HepG2 (cell line): ENCODE measurements around the gene SMIM1. TPM values are rescaled to one million over a fixed set of nuclear protein-coding genes. Genes with fewer than 3 reads are reported as not detected.

ENCODE experiments used
- ATAC-seq: fragments of 200-7000 bp; cut with Tn5 transposase; 3 replicates; pipeline ENCODE4 v1.9.1; 2020; ENCODE audit warnings: mild to moderate bottlenecking, moderate library complexity
- BruUV-seq: library from RNA; stranded (reverse); fragments of 400-500 nt; replicated peaks from 2 replicates; lab custom pipeline; 2021; lab: Mats Ljungman, UMichigan
- CTCF ChIA-PET: fragments of 300-600 bp; formaldehyde crosslinking; extraction: SDS; loops from one replicate; lab custom pipeline; 2021; ENCODE audit warnings: low total read pairs, inconsistent platforms, low intra/inter-chr PET ratio; lab: Yijun Ruan, JAX
- POLR2A ChIA-PET: fragments of 350-600 bp; sonication (Branson Sonifier 250); formaldehyde crosslinking; loops from one replicate; lab custom pipeline; 2020; ENCODE audit warnings: antibody characterized with exemption, inconsistent platforms; lab: Yijun Ruan, JAX
- DNase-seq: peaks from one replicate; pipeline ENCODE4 v3.0.0-alpha.2; 2015; ENCODE audit warnings: low spot score
- FAIRE-seq: peaks from 3 replicates; lab custom pipeline; 2011; peaks lifted over from hg19 to GRCh38; lab: Jason Lieb, UNC
- H2AFZ ChIP-seq: one replicate; pipeline ENCODE4 v1.6.1; 2011; ENCODE audit warnings: low read length, inconsistent platforms
- H3K27ac ChIP-seq: fragments of 300-600 bp; 3 replicates; pipeline ENCODE4 v1.8.0; 2011; ENCODE audit warnings: mixed run types, mild to moderate bottlenecking, mixed read lengths, low read length, inconsistent platforms; ENCODE audit not compliant: insufficient read depth; ENCODE audit errors: extremely low read length
- H3K27me3 ChIP-seq, 2 experiments: fragments of 200-600 bp in 1 of 2; 2 replicates in 1 of 2; 3 replicates in 1 of 2; pipeline versions ENCODE4 v1.6.0 to v1.8.0; 2011; ENCODE audit warnings: low read length in 2 of 2, mild to moderate bottlenecking in 2 of 2, moderate library complexity in 2 of 2, inconsistent platforms in 1 of 2; ENCODE audit not compliant: insufficient read depth in 2 of 2, control insufficient read depth in 1 of 2
- H3K36me3 ChIP-seq, 2 experiments: fragments of 200-600 bp in 1 of 2; replicated peaks in 1 of 2; 2 replicates in 1 of 2; 3 replicates in 1 of 2; pipeline versions ENCODE4 v1.5.1 to v1.8.0; 2011; ENCODE audit warnings: low read length in 2 of 2, inconsistent platforms in 1 of 2; ENCODE audit not compliant: insufficient read depth in 2 of 2, control insufficient read depth in 1 of 2
- H3K4me1 ChIP-seq: 2 replicates; pipeline ENCODE4 v1.5.1; 2012; ENCODE audit warnings: low read length, inconsistent platforms; ENCODE audit not compliant: insufficient read depth
- H3K4me2 ChIP-seq: 2 replicates; pipeline ENCODE4 v1.6.0; 2011; ENCODE audit warnings: low read depth, low read length, inconsistent platforms
- H3K4me3 ChIP-seq, 3 experiments: fragments of 200-600 bp in 1 of 3; sonication (generic), shearing (Covaris generic) in 1 of 3; replicated peaks in 1 of 3; 2 replicates each; pipeline ENCODE4 v1.5.1; 2011 to 2016; ENCODE audit warnings: low read length in 3 of 3, inconsistent platforms in 2 of 3, low read depth in 2 of 3, mild to moderate bottlenecking in 2 of 3, control low read depth in 1 of 3, mixed read lengths in 1 of 3; ENCODE audit not compliant: insufficient read depth in 1 of 3
- H3K79me2 ChIP-seq: one replicate; pipeline ENCODE4 v1.6.1; 2011; ENCODE audit warnings: low read length, inconsistent platforms; ENCODE audit not compliant: insufficient read depth
- H3K9ac ChIP-seq: 2 replicates; pipeline ENCODE4 v1.6.0; 2011; ENCODE audit warnings: mild to moderate bottlenecking, low read depth, low read length, inconsistent platforms; ENCODE audit not compliant: insufficient read depth
- H3K9me3 ChIP-seq: 2 replicates; pipeline ENCODE4 v1.5.1; 2012; ENCODE audit warnings: mild to moderate bottlenecking, low read length
- H4K20me1 ChIP-seq: 2 replicates; pipeline ENCODE4 v1.6.0; 2011; ENCODE audit warnings: inconsistent platforms, mild to moderate bottlenecking, low read length, moderate library complexity; ENCODE audit not compliant: insufficient read depth
- CBX2 ChIP-seq, 2 experiments: fragments of 200-600 bp in 1 of 2; sonication (generic); formaldehyde crosslinking in 1 of 2; IDR thresholded peaks; 2 replicates each; pipeline versions ENCODE4 v1.7.0 to v1.8.1; 2018 to 2022; ENCODE audit warnings: low read depth in 2 of 2, low read length in 1 of 2, mild to moderate bottlenecking in 1 of 2, missing genetic modification reagents in 1 of 2
- KLF6 ChIP-seq: IDR thresholded peaks from 2 replicates; pipeline ENCODE4 v1.8.0; 2016; ENCODE audit warnings: missing biosample characterization, missing genetic modification reagents
- MYPOP ChIP-seq: sonication (generic); formaldehyde crosslinking; IDR thresholded peaks from 2 replicates; pipeline ENCODE4 v1.8.1; 2023; ENCODE audit warnings: mild to moderate bottlenecking, moderate library complexity, missing genetic modification reagents
- NCOA5 ChIP-seq: sonication (generic); formaldehyde crosslinking; IDR thresholded peaks from 2 replicates; pipeline ENCODE4 v1.4.0; 2020; ENCODE audit warnings: missing genetic modification reagents
- NFIC ChIP-seq: IDR thresholded peaks from 2 replicates; pipeline ENCODE4 v1.6.1; 2012; ENCODE audit warnings: mild to moderate bottlenecking, low read length, inconsistent platforms
- NR2F1 ChIP-seq, 2 experiments: fragments of 450-650 bp in 1 of 2; formaldehyde crosslinking in 1 of 2; IDR thresholded peaks; 2 replicates each; pipeline versions ENCODE4 v1.5.0 to v1.6.1; 2016 to 2020; ENCODE audit warnings: mild to moderate bottlenecking in 1 of 2, missing compliant biosample characterization in 1 of 2, missing genetic modification reagents in 1 of 2, moderate library complexity in 1 of 2
- RBFOX2 ChIP-seq: fragments of 200-400 bp; formaldehyde crosslinking; IDR thresholded peaks from 2 replicates; pipeline ENCODE4 v1.6.1; 2017; ENCODE audit warnings: low read depth, mild to moderate bottlenecking, low read length
- RCOR2 ChIP-seq: IDR thresholded peaks from 2 replicates; pipeline ENCODE4 v1.6.1; 2016; ENCODE audit warnings: missing biosample characterization, missing genetic modification reagents
- ZMYM4 ChIP-seq: sonication (generic); formaldehyde crosslinking; IDR thresholded peaks from 2 replicates; pipeline ENCODE4 v1.8.1; 2023; ENCODE audit warnings: mild to moderate bottlenecking, missing genetic modification reagents
- ZNF180 ChIP-seq: sonication (generic); formaldehyde crosslinking; IDR thresholded peaks from 2 replicates; pipeline ENCODE4 v1.4.0; 2020; ENCODE audit warnings: low read depth, missing genetic modification reagents, borderline replicate concordance
- ZNF333 ChIP-seq: sonication (generic); formaldehyde crosslinking; IDR thresholded peaks from 2 replicates; pipeline ENCODE4 v1.4.0; 2020; ENCODE audit warnings: mild to moderate bottlenecking, missing genetic modification reagents, borderline replicate concordance
- ZNF556 ChIP-seq: sonication (generic); formaldehyde crosslinking; IDR thresholded peaks from 2 replicates; pipeline ENCODE4 v1.4.0; 2020; ENCODE audit warnings: mild to moderate bottlenecking, missing genetic modification reagents, borderline replicate concordance
- ZSCAN5A ChIP-seq: sonication (generic); formaldehyde crosslinking; IDR thresholded peaks from 2 replicates; pipeline ENCODE4 v1.8.0; 2022; ENCODE audit warnings: mild to moderate bottlenecking, missing genetic modification reagents, borderline replicate concordance
- WGBS: methylation state at CpG from one replicate; pipeline ENCODE4 v1.1.6; 2017; ENCODE audit warnings: low lambda C conversion rate; 5-methylcytosine and 5-hydroxymethylcytosine counted together
- in situ Hi-C: cut with HindIII; loops from 2 replicates; pipeline ENCODE4 v1.10.0; 2017; ENCODE audit warnings: low pct_unique_long_range_greater_than_20kb; ENCODE audit not compliant: extremely low pct_ligation_motif_present
- intact Hi-C: fragments of 100-400 bp; cut with micrococcal nuclease; formaldehyde crosslinking; loops from one replicate; pipeline ENCODE4 v1.10.0; 2022; ENCODE audit not compliant: unreplicated experiment
- polyA plus RNA-seq, 8 experiments: library from polyadenylated mRNA; depleted of rRNA in 3 of 8; stranded (reverse) in 7 of 8; unstranded in 1 of 8; fragments of >200 nt; fragmentation: Illumina TruSeq in 4 of 8; extraction: Trizol in 4 of 8; gene quantifications; 2 replicates each; pipeline versions ENCODE4 v1.2.1 to v1.2.3, GENCODE V29; 2011 to 2016; ENCODE audit warnings: low read depth in 4 of 8, missing spikeins in 1 of 8, mixed read lengths in 1 of 8; ENCODE audit not compliant: insufficient read depth in 1 of 8
- total RNA-seq, 5 experiments: library from RNA; depleted of rRNA; stranded (reverse); fragments of >200 nt; fragmentation: Illumina TruSeq; extraction: Trizol; gene quantifications; 2 replicates each; pipeline ENCODE4 v1.2.3, GENCODE V29; 2016; ENCODE audit warnings: low read depth in 1 of 5

The SMIM1 gene
- total and polyA plus RNA-seq, 2 of the 13 experiments (the other 11 are each of a cell fraction or from before 2014, with no cell fraction given), result 12.4 to 56.3 TPM

- DNase-seq, result no peak
- intact Hi-C loops, result no loop called here
- H3K36me3 ChIP-seq, result peaks cover 8 to 38% of the 10 kb centered on the region in 2 experiments
- ChIA-PET CTCF (no interaction called here), POLR2A (interaction anchor here (1.1 kb wide), 1 partner anchor 37 kb away, joined by 11 read pairs; no protein-coding TSS in a partner anchor)
- BruUV-seq, result no TSS peak
- no peaks in the 10 kb centered on the region for H4K20me1 ChIP-seq
- H3K4me1 ChIP-seq, result peaks cover 35% of the 10 kb centered on the region
- H3K27ac ChIP-seq, result peak overlapping the region; percentile 69
- no peak overlapping the region for H3K4me3 ChIP-seq
- no peaks in the 10 kb centered on the region for H3K79me2 ChIP-seq
- TF ChIP-seq RBFOX2 (peak; percentile 29; the same call in 1 of the 2 replicates), NCOA5 (CRISPR knock-in tag) (no peak), ZMYM4 (CRISPR knock-in tag) (peak; percentile 7; the same call in 1 of the 2 replicates)
- peak overlapping the region; percentile 62 for H3K4me2 ChIP-seq
- H3K9ac ChIP-seq, result peak overlapping the region; percentile 49
- no peak for FAIRE-seq
- WGBS, result 94% methylated on average over 6 of the region's 16 CpGs
- H3K9me3 ChIP-seq, result no peaks in the 10 kb centered on the region
- no peaks in the 10 kb centered on the region for H3K27me3 ChIP-seq
- no peak overlapping the region for H2AFZ ChIP-seq
- ATAC-seq, result no peak
- in situ Hi-C loops, result no loop called here
These were observed 37.9 kb upstream of the SMIM1 start for GRCh38 chr1:3734602-3735001.

- ATAC-seq, result no peak
- ChIA-PET POLR2A (no interaction called here), CTCF (no interaction called here)
- Histone ChIP-seq H4K20me1 (no peaks in the 10 kb centered on the region), H3K4me2 (no peak overlapping the region), H3K9ac (no peak overlapping the region), H3K4me1 (peaks cover 35% of the 10 kb centered on the region), H3K27me3 (no peaks in the 10 kb centered on the region), H3K79me2 (no peaks in the 10 kb centered on the region), H3K4me3 (no peak overlapping the region), H2AFZ (no peak overlapping the region), H3K36me3 (peaks cover 8 to 43% of the 10 kb centered on the region in 2 experiments), H3K9me3 (no peaks in the 10 kb centered on the region), H3K27ac (no peak overlapping the region)
- BruUV-seq, result no TSS peak
- intact Hi-C loops (no loop called here), in situ Hi-C loops (no loop called here)
- 93% methylated on average over 10 of the region's 12 CpGs for WGBS
- no peak for FAIRE-seq
- no peak for DNase-seq
- TF ChIP-seq ZNF180 (CRISPR knock-in tag) (no peak), CBX2 (IDR thresholded peaks at IDR 0.05; ENCODE audit: low read depth, low read length) (no peak), CBX2 (CRISPR knock-in tag; IDR thresholded peaks at IDR 0.05; ENCODE audit: low read depth) (no peak), ZNF556 (CRISPR knock-in tag) (no peak), KLF6 (CRISPR knock-in tag) (no peak), RCOR2 (CRISPR knock-in tag) (no peak), MYPOP (no peak), ZSCAN5A (CRISPR knock-in tag) (no peak), ZNF333 (no peak), NR2F1 (CRISPR knock-in tag; IDR thresholded peaks at IDR 0.05) (no peak), NFIC (no peak)
These were observed 37.4 kb upstream of the SMIM1 start for GRCh38 chr1:3735027-3735681.
